ENCODE results near the gene DCUN1D1.

- TF ChIP-seq GATA2 (IDR thresholded peaks at IDR 0.05; ENCODE audit: low read depth, low read length) = no peak
- TF ChIP-seq GATA3 (IDR thresholded peaks at IDR 0.05; ENCODE audit: low read depth, low read length) = no peak
Observed at GRCh38 chr3:182986021-182986420, 5.7 kb upstream of the DCUN1D1 start.

Measured in SH-SY5Y (cell line).